CD1c-positive myeloid dendritic cell (primary cell): ENCODE results near the gene TTLL12.

ENCODE experiments used
- DNase-seq: peaks from one replicate; pipeline ENCODE4 v3.0.0-alpha.2; 2016; ENCODE audit errors: extremely low spot score

The TTLL12 gene

DNA sequence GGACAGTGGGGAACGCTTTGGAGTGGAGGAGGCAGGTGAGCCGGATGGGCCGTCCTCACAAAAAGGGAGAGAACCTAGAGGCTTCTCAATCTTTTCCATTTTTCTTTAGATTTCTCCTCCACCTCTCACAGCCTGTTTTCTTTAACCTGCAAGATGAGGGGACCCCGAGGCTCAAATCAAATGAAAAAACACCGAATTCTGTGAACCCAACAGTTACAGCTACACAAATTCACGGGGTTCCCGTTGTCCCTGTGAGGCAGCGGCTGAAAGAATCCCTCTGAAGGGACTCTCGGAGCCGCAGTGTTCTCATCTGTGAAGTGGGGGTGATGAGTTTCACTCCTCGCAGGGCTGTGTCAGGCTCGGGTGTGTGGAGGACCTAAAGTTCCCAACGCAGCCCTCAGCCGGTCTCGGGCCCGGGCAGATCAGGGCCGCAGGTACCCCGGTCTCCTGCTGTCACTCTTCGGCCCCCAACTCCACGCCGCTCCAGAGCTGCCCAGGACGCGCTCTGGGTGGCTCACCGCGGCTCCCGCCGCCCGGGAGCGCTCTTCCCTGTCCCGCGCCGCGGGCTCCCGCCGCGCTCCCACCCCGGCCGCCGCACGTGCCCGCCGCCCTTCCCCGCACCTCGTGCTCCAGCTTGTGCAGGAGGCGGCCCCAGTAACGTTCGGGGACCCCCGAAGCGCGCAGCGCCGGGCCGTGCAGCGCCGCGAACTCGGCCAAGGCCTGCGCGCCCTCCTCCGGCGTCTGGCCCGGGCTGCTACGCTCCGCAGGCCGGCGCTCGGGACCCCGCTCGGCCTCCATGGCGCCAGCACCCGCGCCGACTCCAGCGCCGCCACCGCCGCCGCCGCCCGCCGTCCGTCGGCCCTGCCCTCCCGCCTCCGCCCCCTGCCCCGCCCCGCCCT, at the start of gene TTLL12:
TSS of gene TTLL12 (minus strand) at position 863 of the 899 bp plus-strand sequence. CDS start at position 798, 65 bp downstream.
- DNase-seq, result peak; percentile 77

DNA sequence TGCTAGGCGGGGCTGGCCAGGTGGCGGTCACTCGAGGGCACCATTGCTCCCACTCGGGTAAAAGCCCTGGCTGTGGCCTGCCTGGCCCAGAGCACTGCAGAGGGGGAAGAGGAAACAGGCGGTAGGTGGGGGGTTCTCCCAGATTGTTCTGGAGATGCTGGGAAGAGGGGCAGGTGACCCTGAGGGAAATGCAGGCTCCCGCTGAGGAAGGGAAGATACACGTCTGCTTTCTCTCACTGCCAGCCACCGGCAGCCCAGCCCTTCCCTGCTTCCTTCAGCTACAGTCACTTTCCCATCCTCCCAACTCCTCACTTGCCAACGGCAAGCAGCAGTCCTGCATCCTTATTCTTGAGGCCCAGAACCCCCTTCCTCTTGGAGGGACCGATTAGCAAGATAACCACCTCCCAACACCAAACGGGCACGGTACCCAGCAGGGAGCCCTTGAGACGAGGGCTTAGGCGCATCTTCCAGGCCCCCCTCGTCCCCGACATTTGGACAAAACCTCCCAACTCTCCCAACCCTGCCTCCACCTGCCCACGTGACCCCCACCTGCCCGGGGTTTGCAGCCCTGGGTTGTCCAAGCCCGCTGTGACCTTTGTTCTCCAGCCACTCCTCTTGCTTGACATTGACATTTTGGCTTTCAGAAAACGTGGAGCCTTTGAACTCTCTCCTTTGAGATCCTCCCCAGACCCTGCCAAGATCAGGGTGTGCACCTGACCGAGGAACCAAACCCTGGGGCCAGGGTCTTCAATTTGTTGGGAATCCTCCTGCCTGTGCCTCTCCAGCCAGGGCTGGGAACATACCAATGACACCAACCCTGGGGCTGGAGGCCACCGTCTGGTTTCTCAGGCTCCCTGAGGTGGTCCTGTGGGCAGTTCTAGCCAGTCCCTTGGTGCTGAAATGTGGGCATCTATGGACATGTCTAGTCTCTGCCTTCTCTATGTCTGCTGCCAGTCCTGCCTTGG, 48.8 kb upstream of the TTLL12 start:
- no peak for DNase-seq

DNA sequence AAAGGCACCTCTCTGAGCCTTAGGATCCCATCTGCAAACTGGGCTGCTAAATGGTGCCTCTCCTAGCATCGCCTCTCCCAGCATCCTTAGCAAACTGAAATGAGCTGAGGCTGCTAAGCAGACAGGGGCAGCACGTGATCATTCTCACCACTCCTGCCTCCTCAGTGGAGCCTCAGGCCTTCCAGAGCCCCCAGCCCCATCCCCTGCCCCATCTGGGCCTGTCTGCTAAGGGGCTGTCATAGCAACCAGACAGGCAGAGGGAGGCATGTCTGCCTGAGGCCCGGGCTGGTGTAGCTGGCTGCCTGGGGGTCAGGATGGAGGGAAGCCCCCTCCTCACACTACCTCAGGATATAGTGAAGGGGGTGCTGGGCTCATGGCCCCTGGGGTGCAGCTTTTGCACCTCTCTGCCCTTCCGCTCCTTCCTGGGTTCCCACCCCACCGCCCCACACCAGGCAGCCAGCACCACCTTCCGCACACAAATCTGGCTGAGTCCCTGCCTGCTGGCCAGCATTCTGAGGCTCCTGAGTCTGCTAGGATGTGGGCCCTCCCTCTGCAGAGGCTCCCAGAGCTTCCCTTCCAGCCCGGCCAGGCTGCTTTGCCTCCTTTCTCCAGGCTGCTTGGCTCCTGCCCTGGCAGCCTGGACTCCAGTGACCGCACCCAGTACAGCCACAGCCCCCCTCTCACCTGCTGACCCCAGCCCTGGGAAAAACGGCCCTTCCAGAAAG, 47.5 kb upstream of the TTLL12 start:
- DNase-seq, result no peak

DNA sequence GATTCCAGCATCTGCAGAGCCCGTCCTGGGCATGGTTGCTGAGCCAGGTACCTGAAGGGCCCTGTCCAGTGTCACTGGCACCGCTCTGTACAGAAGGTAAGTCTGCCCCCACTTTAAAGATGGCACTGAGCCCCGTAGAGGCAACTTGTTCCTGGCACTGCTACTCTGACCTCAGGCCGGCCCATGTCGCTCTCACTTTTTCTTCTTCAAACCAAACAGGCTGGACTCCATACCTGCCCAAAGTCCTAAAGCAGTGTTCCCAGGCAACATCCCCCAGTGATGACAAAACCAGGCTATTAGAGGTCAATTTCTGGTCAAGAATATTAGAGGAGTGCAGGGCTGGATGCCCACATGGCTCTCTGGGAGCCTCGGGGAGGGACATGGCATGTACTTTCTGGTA, 46.6 kb upstream of the TTLL12 start:
- no peak for DNase-seq

DNA sequence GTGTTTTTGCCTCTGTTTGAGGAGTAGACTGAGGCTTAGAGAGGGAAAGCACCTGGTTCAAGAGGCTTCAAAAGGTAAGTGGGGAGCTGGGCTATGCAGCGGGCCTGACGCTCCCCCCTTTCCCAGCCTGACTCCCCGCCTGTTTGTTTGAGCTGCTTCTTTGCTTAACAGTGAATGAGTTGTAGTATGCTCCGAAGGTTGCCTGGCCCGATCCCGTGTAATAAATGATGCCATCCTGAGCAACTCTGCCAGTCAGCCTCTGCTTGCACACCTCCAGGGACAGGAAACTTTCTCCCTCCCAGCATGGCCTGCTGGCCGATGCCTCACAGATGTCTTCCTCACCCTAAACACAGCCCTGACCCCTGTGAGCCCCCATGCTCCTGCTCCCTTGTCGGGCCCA, 45.5 kb upstream of the TTLL12 start:
- no peak for DNase-seq

DNA sequence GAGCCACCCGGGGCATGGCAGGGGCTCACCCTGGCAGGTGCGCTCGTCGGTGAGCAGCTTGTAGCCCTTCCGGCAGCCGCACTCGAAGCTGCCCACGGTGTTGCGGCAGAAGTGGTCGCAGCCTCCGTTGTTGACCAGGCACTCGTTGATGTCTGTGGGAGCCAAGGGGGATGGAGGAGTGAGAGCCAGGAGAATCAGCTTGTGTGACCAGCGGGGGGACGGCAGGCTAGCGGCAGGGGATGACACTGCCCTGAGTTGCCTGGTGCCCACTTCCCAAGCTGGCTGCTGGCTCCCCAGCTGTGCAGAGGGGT, 44.7 kb upstream of the TTLL12 start:
- no peak for DNase-seq

DNA sequence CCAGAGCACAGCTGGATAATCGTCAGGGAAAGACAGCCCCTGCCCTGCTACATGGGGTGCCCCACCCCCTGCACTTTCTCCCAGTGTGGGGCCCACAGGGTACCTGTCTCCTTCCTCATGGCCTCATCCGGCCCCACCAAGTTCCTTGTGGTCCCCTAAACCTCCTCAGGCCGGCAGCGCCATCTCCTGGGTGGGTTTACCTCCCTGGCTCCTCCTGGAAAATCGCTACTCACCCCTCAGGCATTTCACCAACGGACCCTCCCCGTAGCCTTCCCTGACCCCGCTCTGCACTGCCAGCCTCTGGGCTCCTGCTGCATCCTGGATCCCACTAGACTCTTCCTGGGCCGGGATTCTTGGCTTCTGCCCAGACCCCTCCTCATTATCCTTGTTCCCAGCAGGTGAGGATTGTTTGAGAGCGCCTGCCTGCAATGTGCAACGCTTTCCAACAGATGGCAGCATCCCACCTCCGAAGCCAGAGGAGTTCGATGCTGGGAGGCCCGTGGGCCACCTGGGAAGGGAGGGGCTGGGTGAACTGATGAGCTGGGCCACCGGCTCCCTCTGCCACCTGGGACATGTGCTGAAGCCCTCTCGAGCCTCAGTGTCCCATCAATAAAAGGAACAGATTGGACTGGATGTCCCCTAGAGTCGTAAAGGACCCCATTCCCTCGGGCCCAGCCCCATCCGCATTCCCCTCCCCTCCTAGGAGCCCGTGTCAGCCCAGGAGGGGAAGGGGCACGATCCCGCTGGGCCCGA, 44.2 kb upstream of the TTLL12 start:
- DNase-seq, result peak; percentile 63

DNA sequence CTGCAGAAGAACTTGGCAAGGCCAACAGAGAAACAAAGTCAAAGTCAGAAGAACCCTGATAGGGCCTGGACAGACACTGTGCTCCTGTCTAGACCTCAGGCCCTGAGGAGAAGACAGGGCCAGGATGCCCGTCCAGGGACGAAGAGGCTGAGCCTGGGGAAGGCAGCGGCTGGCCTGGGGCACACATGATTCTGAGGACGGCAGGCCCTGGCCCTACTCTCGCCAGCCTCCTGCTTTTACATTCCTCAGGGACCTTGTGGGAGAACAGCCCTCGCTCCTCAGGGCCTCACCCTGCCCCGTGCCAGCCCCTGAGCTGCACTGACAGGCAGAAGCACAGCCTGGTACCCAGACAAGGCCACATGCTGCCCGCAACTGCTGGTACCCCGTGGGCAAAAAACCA, 43.6 kb upstream of the TTLL12 start:
- no peak for DNase-seq

DNA sequence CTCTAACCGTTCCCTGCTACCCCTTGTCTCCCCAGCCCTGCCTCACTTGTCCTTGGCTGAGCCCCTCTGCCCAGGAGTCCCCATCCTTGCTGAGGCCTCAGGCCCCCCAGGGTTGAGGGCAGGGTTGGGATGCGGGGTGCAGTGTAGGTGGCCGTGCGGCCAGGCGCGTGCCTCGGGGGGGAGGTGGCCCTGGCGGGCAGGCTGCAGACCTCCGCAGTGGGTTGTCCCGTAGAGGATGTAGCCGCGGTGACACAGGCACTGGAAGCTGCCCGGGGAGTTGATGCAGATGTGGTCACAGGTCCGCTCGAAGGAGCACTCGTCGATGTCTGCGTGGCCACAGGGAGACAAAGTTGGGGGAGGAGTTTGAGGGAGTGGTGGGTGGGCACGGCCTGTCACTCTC, 41.9 kb upstream of the TTLL12 start:
- DNase-seq, result no peak

DNA sequence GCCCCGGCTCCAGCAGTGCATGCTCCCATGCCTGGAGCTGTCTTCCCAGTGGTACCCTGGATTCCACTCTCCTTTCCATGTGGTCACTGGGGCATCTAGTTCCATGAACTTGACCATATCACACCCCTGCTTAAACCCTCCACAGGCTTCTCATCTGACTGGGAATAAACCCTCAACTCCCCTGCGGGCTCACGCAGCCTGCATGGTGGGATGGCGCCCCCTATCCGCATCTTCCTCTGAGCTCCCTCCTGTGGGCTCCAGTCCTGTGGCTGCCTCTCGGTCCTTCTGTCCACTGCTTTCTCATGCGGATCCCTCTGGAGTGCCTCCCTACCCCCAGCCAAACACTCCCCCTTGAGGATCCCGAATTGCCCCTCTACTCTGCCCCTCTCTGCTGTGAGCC, 41.4 kb upstream of the TTLL12 start:
- no peak for DNase-seq

DNA sequence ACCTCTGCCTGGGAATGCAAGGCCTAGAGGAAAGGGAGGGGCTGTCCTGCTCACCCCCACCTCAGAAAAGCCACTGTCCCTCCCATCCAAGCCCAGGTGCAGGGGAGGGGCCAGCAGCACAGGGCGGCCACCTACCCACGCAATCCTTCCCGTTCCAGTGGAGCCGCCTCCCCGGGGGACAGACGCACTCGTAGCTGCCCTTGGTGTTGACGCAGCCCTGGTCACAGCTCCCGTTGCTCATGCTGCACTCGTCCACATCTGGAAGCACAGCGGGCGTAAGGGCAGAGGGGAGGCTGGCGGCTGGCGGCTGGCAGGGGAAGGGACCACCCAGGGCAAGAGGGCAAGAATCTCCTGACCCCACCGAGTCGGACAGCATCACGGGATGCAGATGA, 40.3 kb upstream of the TTLL12 start:
- no peak for DNase-seq

DNA sequence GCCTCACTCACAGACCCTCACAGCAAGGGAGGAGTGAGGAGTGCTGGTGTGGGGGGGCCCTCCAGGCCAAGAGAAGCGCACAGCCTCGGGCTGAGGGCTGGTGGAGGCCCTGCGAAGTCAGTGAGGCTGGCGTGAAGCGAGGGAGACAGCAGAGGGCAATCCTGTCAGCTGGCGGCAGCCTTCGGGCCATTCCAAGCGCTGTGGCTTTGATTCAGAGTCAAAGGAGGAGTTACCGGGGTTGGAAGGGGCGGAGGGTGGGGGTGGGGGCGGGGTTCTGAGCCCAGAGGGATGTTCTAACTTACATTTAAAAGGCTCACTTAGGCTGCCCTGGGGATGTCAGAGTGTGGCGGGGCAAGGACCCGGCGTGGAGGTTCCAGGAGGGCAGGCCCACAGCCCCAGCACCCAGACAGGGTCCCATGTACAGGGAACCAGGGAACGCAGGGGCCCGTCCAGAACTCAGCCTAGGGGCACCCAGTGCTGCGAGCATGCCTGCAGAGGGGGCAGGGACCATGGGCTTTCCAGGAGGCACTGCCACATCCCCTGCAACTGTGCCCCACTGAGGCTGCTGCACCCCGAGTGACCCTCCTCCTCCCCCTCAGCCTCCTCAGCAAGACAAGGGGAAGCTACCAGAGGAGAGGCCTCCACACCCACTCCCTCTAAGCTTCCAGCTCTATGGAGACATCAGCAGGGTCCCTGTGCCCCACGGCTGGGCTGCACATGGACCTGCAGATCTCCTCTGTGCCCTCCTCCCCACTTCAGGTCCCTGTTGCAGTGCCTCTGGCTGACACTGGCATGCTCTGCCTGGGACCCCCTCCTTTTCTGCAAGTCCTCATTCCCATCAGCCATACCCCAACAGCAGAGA, 39.7 kb upstream of the TTLL12 start:
- DNase-seq, result no peak

DNA sequence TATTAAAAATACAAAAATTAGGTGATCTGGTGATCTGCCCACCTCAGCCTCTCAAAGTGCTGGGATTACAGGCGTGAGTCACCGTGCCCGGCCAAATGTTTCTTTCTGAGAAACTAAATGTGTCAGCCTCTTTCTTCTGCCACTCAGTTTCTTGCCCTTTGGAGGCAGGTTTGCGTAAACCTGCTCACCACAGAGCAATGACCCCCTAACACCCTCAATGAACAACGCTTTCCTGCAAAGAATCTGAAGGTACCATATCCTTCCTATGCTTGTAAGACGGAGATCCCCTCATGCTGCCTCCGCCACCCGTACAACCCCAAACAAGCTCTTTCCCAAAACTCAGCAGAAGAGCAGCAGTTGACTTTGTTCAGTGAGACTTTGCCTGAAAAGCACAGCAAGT, 38.7 kb upstream of the TTLL12 start:
- no peak for DNase-seq

DNA sequence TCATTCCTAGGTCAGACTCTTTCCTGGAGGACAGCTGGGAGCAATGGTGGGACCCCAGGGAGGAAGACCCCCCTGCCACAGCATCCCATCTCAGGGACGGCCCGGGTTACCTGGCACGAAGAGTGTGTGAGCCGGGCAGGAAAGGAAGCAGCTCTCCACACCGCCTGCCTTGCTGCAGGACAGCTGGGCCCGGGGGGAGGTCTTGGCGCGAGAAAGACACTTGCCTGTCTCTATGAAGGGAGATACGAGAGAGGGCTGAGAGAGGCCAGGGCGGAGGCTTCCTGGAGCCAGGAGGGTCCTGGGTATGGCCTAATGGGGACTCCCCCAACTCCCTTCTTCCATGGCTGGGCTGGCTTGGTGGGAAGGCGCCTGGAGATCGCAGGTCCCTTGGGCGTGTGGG, 36.1 kb upstream of the TTLL12 start:
- no peak for DNase-seq

DNA sequence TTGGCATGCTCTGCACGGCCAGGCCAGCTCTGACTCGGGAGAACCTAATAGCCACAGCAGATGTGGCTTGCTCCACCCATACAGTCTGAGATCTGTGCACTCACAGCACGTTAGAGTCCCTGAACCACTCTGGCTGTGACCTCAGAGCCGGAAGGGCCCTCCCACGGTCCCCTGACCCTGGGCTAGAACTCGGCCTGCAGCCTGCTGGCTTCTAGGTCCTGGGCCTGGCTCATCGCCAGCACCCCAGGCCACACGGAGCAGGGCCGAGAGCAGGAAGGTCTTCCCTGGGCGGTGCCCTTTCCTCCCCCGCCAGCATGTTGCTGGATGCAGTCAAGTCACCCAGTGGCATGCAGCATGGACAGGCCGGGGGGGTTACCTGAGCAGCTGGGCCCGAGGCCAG, 35.3 kb upstream of the TTLL12 start:
- DNase-seq, result no peak

DNA sequence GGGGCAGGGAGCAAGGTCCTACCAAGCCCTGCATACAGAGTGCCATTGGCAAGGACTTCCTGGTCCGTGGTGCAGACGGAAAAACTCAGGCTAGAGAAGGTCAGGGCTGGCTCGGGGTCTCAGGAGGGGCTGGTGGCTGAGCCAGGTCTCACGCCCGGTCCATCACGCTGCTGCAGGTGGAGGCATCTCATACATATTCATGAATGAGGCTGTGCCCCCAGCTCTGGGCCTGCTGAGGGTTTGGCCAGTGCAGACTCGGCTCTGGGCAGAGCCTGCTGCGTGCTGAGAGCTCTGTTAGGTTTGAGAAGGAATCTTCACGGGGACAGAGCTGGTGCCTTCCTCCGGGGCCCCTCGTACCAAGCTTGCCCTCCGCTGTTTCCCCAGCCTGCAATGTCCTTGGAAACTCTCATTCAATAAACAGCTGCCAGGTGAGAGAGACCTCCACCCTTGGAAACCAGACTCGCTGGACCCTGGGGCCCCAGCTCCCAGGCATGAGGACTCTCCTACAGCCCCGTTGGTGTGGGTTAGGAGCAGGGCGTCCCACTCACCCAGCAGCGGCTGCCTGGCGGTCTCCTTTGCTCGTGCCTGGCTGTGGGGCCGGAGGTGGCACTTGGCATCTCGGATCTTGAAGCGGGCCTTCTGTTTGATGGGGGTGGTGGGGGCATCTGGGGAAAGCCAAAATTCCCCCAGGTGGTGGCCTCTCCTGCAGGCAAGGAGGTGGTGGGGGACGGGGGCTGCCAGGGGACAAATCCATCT, 33.9 kb upstream of the TTLL12 start:
- no peak for DNase-seq

DNA sequence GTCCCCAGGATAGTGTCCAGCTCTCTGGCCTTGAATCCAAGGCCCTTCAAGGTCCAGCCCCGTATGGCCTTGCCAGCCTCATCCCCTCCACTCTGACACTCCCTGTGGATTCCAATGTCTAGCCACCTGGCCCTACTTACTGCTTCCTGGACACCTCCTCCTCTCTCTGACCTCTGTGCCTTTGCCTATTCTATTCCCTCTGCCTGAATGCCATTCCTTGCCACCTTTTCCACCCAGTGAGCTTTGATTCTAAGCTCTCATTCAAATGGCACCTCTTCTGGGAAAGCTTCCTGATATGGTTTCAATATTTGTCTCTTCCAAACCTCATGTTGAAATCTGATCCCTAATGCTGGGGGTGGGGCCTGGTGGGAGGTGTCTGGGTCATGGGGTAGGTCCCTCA, 31.9 kb upstream of the TTLL12 start:
- no peak for DNase-seq

DNA sequence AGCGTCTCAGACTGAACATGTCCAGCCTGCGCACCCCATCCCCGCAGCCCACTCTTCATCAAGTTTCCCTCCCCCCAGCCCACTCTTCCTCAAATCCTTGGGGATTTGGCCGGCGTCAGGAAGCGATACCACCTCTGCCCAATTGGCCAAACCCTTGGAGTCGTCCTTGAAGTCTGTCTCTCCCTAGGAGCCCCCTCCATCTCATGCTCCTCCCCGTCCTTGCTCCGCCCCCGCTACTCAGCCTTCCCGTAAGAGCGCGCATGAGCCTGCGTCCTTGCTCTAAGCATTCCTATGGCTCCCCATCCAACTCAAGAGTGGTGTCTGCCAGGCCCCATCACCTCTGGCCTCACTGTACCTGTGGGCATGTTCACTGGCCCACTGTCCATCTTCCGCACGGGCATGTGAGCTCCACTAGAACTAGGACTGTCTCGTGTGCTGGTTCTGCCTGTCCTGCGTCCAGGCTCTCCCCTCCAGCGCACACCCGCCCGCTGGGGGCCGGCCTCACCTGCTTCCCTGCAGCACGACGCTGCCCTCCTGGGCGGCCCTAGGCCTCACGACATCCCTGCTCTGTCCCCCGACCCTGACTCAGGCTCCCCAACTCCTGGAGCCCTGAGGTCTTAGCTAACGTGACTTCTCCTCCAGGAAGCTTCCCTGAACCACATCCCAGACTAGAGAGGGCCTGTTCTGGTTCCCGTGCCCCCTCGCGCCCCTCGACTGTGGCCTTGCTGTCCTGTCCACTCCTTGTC, 30.5 kb upstream of the TTLL12 start:
- no peak for DNase-seq

DNA sequence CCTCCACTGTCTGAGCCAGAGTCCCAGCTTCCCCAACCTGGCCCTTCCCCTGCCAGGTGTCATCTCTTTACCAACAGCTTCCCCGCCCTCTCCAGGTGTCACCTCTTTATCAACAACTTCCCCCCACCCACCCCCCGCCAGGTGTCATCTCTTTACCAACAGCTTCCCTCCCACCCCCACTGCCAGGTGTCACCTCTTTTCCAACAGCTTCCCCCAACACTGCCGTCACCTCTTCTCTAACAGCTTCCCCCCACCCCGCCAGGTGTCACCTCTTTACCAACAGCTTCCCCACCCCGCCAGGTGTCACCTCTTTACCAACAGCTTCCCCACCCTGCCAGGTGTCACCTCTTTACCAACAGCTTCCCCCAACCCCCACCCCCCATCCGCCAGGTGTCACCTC, 29.8 kb upstream of the TTLL12 start:
- no peak for DNase-seq
